Mesendoderm (in vitro differentiated cells): Measurements from ENCODE around the gene GSG1L2.

Source experiments
- DNase-seq: peaks from one replicate; pipeline ENCODE4 v3.0.0; 2013
- H2AK5ac ChIP-seq: 2 replicates; pipeline ENCODE4 v1.6.1; 2013; ENCODE audit warnings: low read length, inconsistent platforms
- H2BK120ac ChIP-seq: 2 replicates; pipeline ENCODE4 v1.6.1; 2013; ENCODE audit warnings: low read depth, mild to moderate bottlenecking, low read length, moderate library complexity, mixed read lengths
- H2BK15ac ChIP-seq: replicated peaks from 2 replicates; pipeline ENCODE4 v1.6.1; 2013; ENCODE audit warnings: low read depth, mild to moderate bottlenecking, moderate library complexity
- H2BK5ac ChIP-seq: 2 replicates; pipeline ENCODE4 v1.6.1; 2013; ENCODE audit warnings: low read length, inconsistent platforms
- H3K18ac ChIP-seq: 2 replicates; pipeline ENCODE4 v1.6.1; 2013; ENCODE audit warnings: mild to moderate bottlenecking, low read length, mixed read lengths
- H3K23ac ChIP-seq: one replicate; pipeline ENCODE4 v1.6.1; 2013; ENCODE audit warnings: low read length
- H3K27ac ChIP-seq: 2 replicates; pipeline ENCODE4 v1.5.1; 2013; ENCODE audit warnings: low read depth, mild to moderate bottlenecking, inconsistent platforms, low read length, moderate library complexity
- H3K27me3 ChIP-seq: 2 replicates; pipeline ENCODE4 v1.6.1; 2013; ENCODE audit warnings: low read length, control low read depth, mild to moderate bottlenecking, inconsistent platforms; ENCODE audit not compliant: insufficient read depth, poor library complexity
- H3K36me3 ChIP-seq: 2 replicates; pipeline ENCODE4 v1.6.1; 2013; ENCODE audit warnings: low read length, inconsistent platforms; ENCODE audit not compliant: control insufficient read depth, insufficient read depth
- H3K4ac ChIP-seq: one replicate; pipeline ENCODE4 v1.6.1; 2013; ENCODE audit warnings: low read depth, mild to moderate bottlenecking, low read length, moderate library complexity
- H3K4me1 ChIP-seq: 2 replicates; pipeline ENCODE4 v1.6.1; 2013; ENCODE audit warnings: low read depth, low read length, inconsistent platforms; ENCODE audit not compliant: control insufficient read depth
- H3K4me2 ChIP-seq: 2 replicates; pipeline ENCODE4 v1.6.1; 2013; ENCODE audit warnings: low read length
- H3K4me3 ChIP-seq: 2 replicates; pipeline ENCODE4 v1.5.1; 2013; ENCODE audit warnings: mild to moderate bottlenecking, low read length
- H3K56ac ChIP-seq: one replicate; pipeline ENCODE4 v1.6.1; 2013; ENCODE audit warnings: low read length
- H3K79me1 ChIP-seq: 2 replicates; pipeline ENCODE4 v1.6.1; 2013; ENCODE audit warnings: low read length, inconsistent platforms
- H3K79me2 ChIP-seq: 2 replicates; pipeline ENCODE4 v1.6.1; 2013; ENCODE audit warnings: mild to moderate bottlenecking, low read length; ENCODE audit not compliant: control insufficient read depth, insufficient read depth
- H3K9ac ChIP-seq: 2 replicates; pipeline ENCODE4 v1.6.1; 2013; ENCODE audit warnings: low read length, inconsistent platforms
- H4K5ac ChIP-seq: one replicate; pipeline ENCODE4 v1.6.1; 2013; ENCODE audit warnings: low read length
- H4K8ac ChIP-seq: one replicate; pipeline ENCODE4 v1.6.1; 2013; ENCODE audit warnings: low read depth, mild to moderate bottlenecking, control low read depth, low read length, moderate library complexity
- WGBS: extraction: QIAGEN DNeasy Blood & Tissue Kit; methylation state at CpG from one replicate; pipeline ENCODE4 v1.1.7; 2013; ENCODE audit warnings: low lambda C conversion rate, missing lambda C conversion rate; ENCODE audit not compliant: insufficient coverage; ENCODE audit errors: extremely low coverage; 5-methylcytosine and 5-hydroxymethylcytosine counted together

GSG1L2 gene

GRCh38 chr17:9830711-9831110, 8.8 kb upstream of the GSG1L2 start:
- no peak overlapping the region for H3K9ac ChIP-seq
- H2BK5ac ChIP-seq, result no peak overlapping the region
- H4K5ac ChIP-seq, result no peak overlapping the region
- no peak overlapping the region for H3K23ac ChIP-seq
- no CpG with 5 or more reads among the region's 2 CpGs for WGBS
- no peak overlapping the region for H3K4me2 ChIP-seq
- H3K79me1 ChIP-seq, result no peaks in the 10 kb centered on the region
- H3K27me3 ChIP-seq, result no peaks in the 10 kb centered on the region
- H3K4me3 ChIP-seq, result no peak overlapping the region
- no peak for DNase-seq
- H2AK5ac ChIP-seq, result no peak overlapping the region
- H2BK15ac ChIP-seq, result no peak overlapping the region
- no peak overlapping the region for H2BK120ac ChIP-seq
- H4K8ac ChIP-seq, result no peak overlapping the region
- H3K56ac ChIP-seq, result no peak overlapping the region
- H3K4ac ChIP-seq, result no peak overlapping the region
- no peaks in the 10 kb centered on the region for H3K36me3 ChIP-seq
- no peaks in the 10 kb centered on the region for H3K4me1 ChIP-seq
- H3K27ac ChIP-seq, result no peak overlapping the region
- H3K79me2 ChIP-seq, result no peaks in the 10 kb centered on the region
- H3K18ac ChIP-seq, result no peak overlapping the region

DNA sequence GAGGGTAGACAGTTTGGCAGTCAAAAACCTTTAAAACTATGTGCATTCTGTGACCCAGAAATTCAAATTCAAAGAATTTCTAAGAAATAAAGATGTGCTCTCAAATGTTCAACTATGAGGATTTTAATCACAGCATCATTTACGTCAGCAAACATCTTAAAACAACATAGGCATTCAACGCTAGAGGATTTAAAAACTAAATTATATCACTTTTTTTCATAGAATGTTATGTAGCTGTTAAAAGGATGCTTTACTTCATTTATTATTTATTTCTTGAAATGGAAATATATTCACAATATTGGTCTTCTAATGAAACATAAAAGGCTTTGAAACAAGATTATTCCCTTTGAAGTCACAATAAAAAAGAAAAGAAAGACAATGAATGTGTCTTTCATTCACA, 7.5 kb upstream of the GSG1L2 start:
- Histone ChIP-seq H3K4me3 (no peak overlapping the region), H3K4ac (no peak overlapping the region), H3K18ac (no peak overlapping the region), H3K4me2 (no peak overlapping the region), H3K79me1 (no peaks in the 10 kb centered on the region), H4K8ac (no peak overlapping the region), H2AK5ac (no peak overlapping the region), H4K5ac (no peak overlapping the region), H2BK15ac (no peak overlapping the region), H3K56ac (no peak overlapping the region), H3K23ac (no peak overlapping the region), H3K36me3 (no peaks in the 10 kb centered on the region), H3K79me2 (no peaks in the 10 kb centered on the region), H3K27ac (no peak overlapping the region), H3K27me3 (no peaks in the 10 kb centered on the region), H2BK5ac (no peak overlapping the region), H3K9ac (no peak overlapping the region), H3K4me1 (no peaks in the 10 kb centered on the region), H2BK120ac (no peak overlapping the region)
- no peak for DNase-seq
- no CpG with 5 or more reads among the region's 2 CpGs for WGBS

DNA sequence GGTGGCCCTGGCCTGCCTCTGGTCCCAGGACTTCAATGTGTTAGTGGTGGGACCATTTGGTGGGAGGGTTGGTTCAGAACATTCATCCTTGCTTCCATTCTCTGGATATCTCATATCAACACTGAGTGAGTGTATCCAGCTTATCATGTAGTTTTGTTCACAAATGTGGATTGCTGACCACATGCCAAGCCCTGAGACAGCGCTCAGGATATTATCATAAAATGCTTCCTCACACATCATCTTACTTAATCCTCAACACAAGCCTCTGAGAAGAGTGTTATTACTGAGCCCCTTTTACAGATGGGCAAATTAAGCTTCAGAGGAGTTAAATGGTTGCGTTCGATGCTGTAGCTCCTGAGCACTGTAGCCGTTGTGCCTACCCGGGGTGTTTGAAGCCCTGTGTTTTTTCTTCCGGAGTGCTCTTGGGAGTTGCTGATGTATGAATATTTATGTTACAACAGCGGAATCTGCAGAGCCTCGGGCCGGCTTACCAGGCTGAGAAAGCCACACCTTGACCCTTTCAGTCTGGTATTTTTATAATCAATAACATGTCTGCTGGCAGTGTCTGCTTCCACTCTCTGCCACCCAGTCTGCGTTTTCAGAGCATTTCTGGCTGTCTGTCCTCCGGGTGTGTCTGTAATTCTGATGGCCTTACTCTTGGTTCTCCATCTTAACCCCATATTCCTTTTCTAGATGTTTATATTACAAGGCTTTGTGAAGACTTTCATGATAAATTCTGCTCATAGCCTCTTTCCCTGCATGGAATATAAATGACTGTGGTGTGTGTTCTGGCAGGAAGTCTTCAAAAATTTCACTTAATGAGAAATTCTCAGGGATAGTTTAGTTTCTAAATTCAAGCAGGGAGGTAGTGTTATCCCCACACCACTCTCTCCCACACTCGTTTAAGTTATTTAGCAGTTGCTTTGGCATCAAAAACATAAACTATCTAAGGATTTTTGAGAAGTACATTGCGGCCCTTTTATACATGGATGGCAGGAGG, 6.7 kb upstream of the GSG1L2 start:
- Histone ChIP-seq H3K23ac (no peak overlapping the region), H2BK120ac (no peak overlapping the region), H3K79me1 (no peaks in the 10 kb centered on the region), H4K5ac (no peak overlapping the region), H4K8ac (no peak overlapping the region), H3K4me2 (no peak overlapping the region), H3K27me3 (no peaks in the 10 kb centered on the region), H3K27ac (no peak overlapping the region), H2BK15ac (no peak overlapping the region), H3K4ac (no peak overlapping the region), H3K79me2 (no peaks in the 10 kb centered on the region), H2BK5ac (no peak overlapping the region), H3K36me3 (no peaks in the 10 kb centered on the region), H3K4me1 (no peaks in the 10 kb centered on the region), H3K4me3 (no peak overlapping the region), H2AK5ac (no peak overlapping the region), H3K18ac (no peak overlapping the region), H3K56ac (no peak overlapping the region), H3K9ac (no peak overlapping the region)
- WGBS, result no CpG with 5 or more reads among the region's 13 CpGs
- no peak for DNase-seq

- H3K79me2 ChIP-seq, result no peaks in the 10 kb centered on the region
- H3K4me3 ChIP-seq, result no peak within 1 kb of the TSS
- H2BK120ac ChIP-seq, result no peak within 1 kb of the TSS
- no peaks in the 10 kb centered on the region for H3K79me1 ChIP-seq
- H3K4me2 ChIP-seq, result no peak within 1 kb of the TSS
- no peak within 1 kb of the TSS for H3K4ac ChIP-seq
- no peak within 1 kb of the TSS for H3K56ac ChIP-seq
- H3K4me1 ChIP-seq, result no peaks in the 10 kb centered on the region
- no peak within 1 kb of the TSS for H3K23ac ChIP-seq
- no peak within 1 kb of the TSS for H2BK5ac ChIP-seq
- H4K8ac ChIP-seq, result no peak within 1 kb of the TSS
- no peak within 1 kb of the TSS for H4K5ac ChIP-seq
- no peak within 1 kb of the TSS for H3K27ac ChIP-seq
- no peak within 1 kb of the TSS for H3K9ac ChIP-seq
- no peaks in the 10 kb centered on the region for H3K36me3 ChIP-seq
- no CpG with 5 or more reads among the region's 21 CpGs for WGBS
- no peak within 1 kb of the TSS for H3K18ac ChIP-seq
- no peak for DNase-seq
- H3K27me3 ChIP-seq, result no peaks in the 10 kb centered on the region
- no peak within 1 kb of the TSS for H2AK5ac ChIP-seq
- no peak within 1 kb of the TSS for H2BK15ac ChIP-seq
Measured at GRCh38 chr17:9825641-9826150, 3.8 kb upstream of the GSG1L2 start, which contains the start of gene GLP2R. Gene GLP2R, plus strand, starts transcription at chr17:9825924. Its CDS starts 140 bp downstream, at chr17:9826064.

GRCh38 chr17:9824797-9825338, 3.0 kb upstream of the GSG1L2 start:
- no peak overlapping the region for H2BK15ac ChIP-seq
- H3K4me2 ChIP-seq, result no peak overlapping the region
- H3K4me1 ChIP-seq, result no peaks in the 10 kb centered on the region
- no peak overlapping the region for H4K5ac ChIP-seq
- H3K4me3 ChIP-seq, result no peak overlapping the region
- H2BK5ac ChIP-seq, result no peak overlapping the region
- H3K36me3 ChIP-seq, result no peaks in the 10 kb centered on the region
- no peak overlapping the region for H3K4ac ChIP-seq
- no peak overlapping the region for H3K23ac ChIP-seq
- H4K8ac ChIP-seq, result no peak overlapping the region
- H3K27me3 ChIP-seq, result no peaks in the 10 kb centered on the region
- H3K18ac ChIP-seq, result no peak overlapping the region
- no peaks in the 10 kb centered on the region for H3K79me2 ChIP-seq
- no peak overlapping the region for H2AK5ac ChIP-seq
- DNase-seq, result no peak
- H3K27ac ChIP-seq, result no peak overlapping the region
- H2BK120ac ChIP-seq, result no peak overlapping the region
- WGBS, result no CpG with 5 or more reads among the region's 8 CpGs
- H3K9ac ChIP-seq, result no peak overlapping the region
- H3K79me1 ChIP-seq, result no peaks in the 10 kb centered on the region
- no peak overlapping the region for H3K56ac ChIP-seq
